Bronchial epithelial cell (primary cell): ENCODE data around the gene SPON1. TPM values are rescaled to one million over a fixed set of nuclear protein-coding genes. Genes with fewer than 3 reads are reported as not detected.

Experiments used
- DNase-seq: peaks from one replicate; pipeline ENCODE4 v3.0.0-alpha.2; 2010; ENCODE audit warnings: low read depth
- FAIRE-seq: peaks from 2 replicates; lab custom pipeline; 2011; peaks lifted over from hg19 to GRCh38; lab: Jason Lieb, UNC
- H3K27me3 ChIP-seq: 2 replicates; pipeline ENCODE4 v1.5.1; 2011; ENCODE audit warnings: low read length; ENCODE audit not compliant: control insufficient read depth, insufficient read depth
- H3K36me3 ChIP-seq: 2 replicates; pipeline ENCODE4 v1.5.1; 2011; ENCODE audit warnings: low read length; ENCODE audit not compliant: control insufficient read depth, insufficient read depth
- H3K4me3 ChIP-seq: 2 replicates; pipeline ENCODE4 v1.5.1; 2011; ENCODE audit warnings: mild to moderate bottlenecking, low read depth, low read length, control low read depth
- CTCF ChIP-seq: IDR thresholded peaks from 2 replicates; pipeline ENCODE4 v1.5.1; 2011; ENCODE audit warnings: mild to moderate bottlenecking, moderate library complexity, low read length, control low read depth, inconsistent platforms; ENCODE audit not compliant: insufficient read depth, severe bottlenecking
- total RNA-seq: library from RNA; depleted of rRNA; stranded (reverse); fragments of >200 nt; gene quantifications from 2 replicates; pipeline ENCODE4 v1.2.1, GENCODE V29; 2014

The SPON1 gene
- total RNA-seq, 1 donor from 2014 or later: 0.26 TPM

DNA sequence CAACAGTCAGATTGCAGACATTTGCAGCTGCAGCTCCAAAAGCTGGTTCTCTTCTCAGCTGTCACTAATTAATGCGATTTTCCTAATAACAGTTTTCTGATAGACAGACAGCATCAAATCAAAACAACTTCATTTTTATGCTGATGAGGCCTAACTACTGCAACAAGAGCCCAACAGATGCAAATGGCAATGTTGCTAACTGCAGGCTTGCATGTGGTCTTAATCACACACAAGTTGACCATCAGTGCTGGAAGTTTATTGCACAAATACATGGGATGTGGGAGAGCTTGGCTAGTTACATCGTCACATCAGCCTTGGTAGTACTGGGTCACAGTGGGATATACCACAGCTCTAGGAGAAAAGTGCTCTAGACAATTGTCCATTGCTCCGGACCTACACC is 99.2 kb downstream of the SPON1 start:
- no peaks in the 10 kb centered on the region for H3K27me3 ChIP-seq
- no peak overlapping the region for H3K4me3 ChIP-seq
- H3K36me3 ChIP-seq: no peaks in the 10 kb centered on the region
- DNase-seq (no peak), FAIRE-seq (no peak)
- no peak for TF ChIP-seq CTCF

GRCh38 chr11:14065141-14065540 is 102.6 kb downstream of the SPON1 start:
- Histone ChIP-seq H3K27me3 (no peaks in the 10 kb centered on the region), H3K36me3 (no peaks in the 10 kb centered on the region), H3K4me3 (no peak overlapping the region)
- no peak for TF ChIP-seq CTCF
- DNase-seq (no peak), FAIRE-seq (no peak)

GRCh38 chr11:14065681-14066080 is 103.2 kb downstream of the SPON1 start:
- Histone ChIP-seq H3K27me3 (no peaks in the 10 kb centered on the region), H3K4me3 (no peak overlapping the region), H3K36me3 (no peaks in the 10 kb centered on the region)
- DNase-seq (no peak), FAIRE-seq (no peak)
- no peak for TF ChIP-seq CTCF

GRCh38 chr11:14067686-14068085 is 105.2 kb downstream of the SPON1 start:
- no peak for TF ChIP-seq CTCF
- no peak overlapping the region for H3K4me3 ChIP-seq
- no peaks in the 10 kb centered on the region for H3K36me3 ChIP-seq
- no peaks in the 10 kb centered on the region for H3K27me3 ChIP-seq
- FAIRE-seq (no peak), DNase-seq (peak; percentile 76)

DNA sequence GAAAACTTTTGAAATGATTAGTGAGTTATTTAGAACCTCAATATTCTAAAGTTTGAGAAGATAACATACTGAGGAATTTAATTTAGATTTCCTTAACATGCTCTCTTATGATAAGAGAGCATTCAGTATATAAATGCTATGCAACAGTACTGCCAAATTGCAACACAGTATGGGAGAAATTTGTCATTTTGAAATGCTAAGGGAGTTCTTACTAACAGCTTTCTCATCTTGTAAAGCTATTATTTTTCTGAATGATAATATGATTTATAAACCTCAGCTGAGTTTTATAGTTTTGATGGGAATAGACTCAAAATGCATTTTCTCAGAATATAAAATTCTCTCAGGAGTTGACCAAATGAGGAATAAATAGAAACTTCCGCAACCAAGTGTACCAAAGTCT is 108.4 kb downstream of the SPON1 start:
- H3K27me3 ChIP-seq: no peaks in the 10 kb centered on the region
- no peak for FAIRE-seq
- no peak overlapping the region for H3K4me3 ChIP-seq
- no peak for DNase-seq
- H3K36me3 ChIP-seq: no peaks in the 10 kb centered on the region
- TF ChIP-seq CTCF: no peak

- DNase-seq (no peak), FAIRE-seq (no peak)
- no peak for TF ChIP-seq CTCF
- no peaks in the 10 kb centered on the region for H3K27me3 ChIP-seq
- H3K36me3 ChIP-seq: no peaks in the 10 kb centered on the region
- no peak overlapping the region for H3K4me3 ChIP-seq
Measured at GRCh38 chr11:14073849-14074476, 111.4 kb downstream of the SPON1 start.
